Progenitor cell of endocrine pancreas (in vitro differentiated cells): ENCODE data around the gene GP5. TPM values are rescaled to one million over a fixed set of nuclear protein-coding genes. Genes with fewer than 3 reads are reported as not detected.

Experiments
- DNase-seq: peaks from one replicate; pipeline ENCODE4 v3.0.0; 2021; ENCODE audit warnings: low spot score; ENCODE audit not compliant: unreplicated experiment
- H3K27ac Mint-ChIP-seq: 2 replicates; pipeline ENCODE4 v1.8.0; 2021; ENCODE audit warnings: mild to moderate bottlenecking, moderate library complexity, mixed read lengths
- H3K27me3 Mint-ChIP-seq: 2 replicates; pipeline ENCODE4 v1.8.0; 2021; ENCODE audit warnings: mixed read lengths
- H3K36me3 Mint-ChIP-seq: 2 replicates; pipeline ENCODE4 v1.8.0; 2022; ENCODE audit warnings: mixed read lengths; ENCODE audit not compliant: insufficient read depth
- H3K4me1 Mint-ChIP-seq: 2 replicates; pipeline ENCODE4 v1.8.0; 2021; ENCODE audit warnings: low read depth, mixed read lengths
- H3K4me3 Mint-ChIP-seq: 2 replicates; pipeline ENCODE4 v1.8.0; 2021; ENCODE audit warnings: low read depth, mild to moderate bottlenecking, moderate library complexity, mixed read lengths
- H3K9me3 Mint-ChIP-seq: 2 replicates; pipeline ENCODE4 v1.8.0; 2021; ENCODE audit warnings: low read depth, mixed read lengths
- total RNA-seq: library from RNA; stranded (reverse); gene quantifications from 2 replicates; pipeline ENCODE4 v1.2.1, GENCODE V29; 2021
- TF ChIP-seq, protein P1 (sequence below): fragments of 200-600 bp; sonication (generic); IDR thresholded peaks from one replicate; pipeline ENCODE4 v1.5.0; 2021; ENCODE audit warnings: antibody characterized with exemption, mild to moderate bottlenecking; ENCODE audit not compliant: unreplicated experiment

Gene GP5
- total RNA-seq, 1 donor from 2014 or later, result 0.24 TPM

DNA sequence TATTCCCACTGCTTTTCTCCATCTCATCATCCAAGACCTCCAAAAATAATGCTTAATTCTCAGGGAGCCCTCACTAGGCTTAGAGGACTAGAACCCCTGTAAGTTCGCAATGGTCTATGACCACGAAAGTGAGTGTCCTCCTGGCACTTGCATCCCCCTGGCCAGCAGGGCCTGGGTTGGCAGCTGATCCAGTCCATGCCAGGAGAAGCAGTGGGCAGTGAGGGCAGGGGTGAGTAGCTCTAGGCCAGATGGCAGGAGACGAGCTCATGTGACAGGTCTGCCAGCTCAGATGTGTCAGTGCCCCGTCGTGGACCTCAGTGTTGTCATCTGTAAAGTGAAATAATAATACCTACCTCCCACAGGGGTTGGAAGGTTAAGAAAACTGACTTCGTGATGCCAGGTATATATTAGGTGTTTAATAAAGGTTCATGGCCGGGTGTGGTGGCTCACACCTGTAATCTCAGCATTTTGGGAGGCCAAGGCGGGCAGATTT, 11.1 kb downstream of the GP5 start:
- H3K4me1 Mint-ChIP-seq, result peaks cover 6% of the 10 kb centered on the region
- H3K36me3 Mint-ChIP-seq, result peaks cover 6% of the 10 kb centered on the region
- TF ChIP-seq, protein P1, sequence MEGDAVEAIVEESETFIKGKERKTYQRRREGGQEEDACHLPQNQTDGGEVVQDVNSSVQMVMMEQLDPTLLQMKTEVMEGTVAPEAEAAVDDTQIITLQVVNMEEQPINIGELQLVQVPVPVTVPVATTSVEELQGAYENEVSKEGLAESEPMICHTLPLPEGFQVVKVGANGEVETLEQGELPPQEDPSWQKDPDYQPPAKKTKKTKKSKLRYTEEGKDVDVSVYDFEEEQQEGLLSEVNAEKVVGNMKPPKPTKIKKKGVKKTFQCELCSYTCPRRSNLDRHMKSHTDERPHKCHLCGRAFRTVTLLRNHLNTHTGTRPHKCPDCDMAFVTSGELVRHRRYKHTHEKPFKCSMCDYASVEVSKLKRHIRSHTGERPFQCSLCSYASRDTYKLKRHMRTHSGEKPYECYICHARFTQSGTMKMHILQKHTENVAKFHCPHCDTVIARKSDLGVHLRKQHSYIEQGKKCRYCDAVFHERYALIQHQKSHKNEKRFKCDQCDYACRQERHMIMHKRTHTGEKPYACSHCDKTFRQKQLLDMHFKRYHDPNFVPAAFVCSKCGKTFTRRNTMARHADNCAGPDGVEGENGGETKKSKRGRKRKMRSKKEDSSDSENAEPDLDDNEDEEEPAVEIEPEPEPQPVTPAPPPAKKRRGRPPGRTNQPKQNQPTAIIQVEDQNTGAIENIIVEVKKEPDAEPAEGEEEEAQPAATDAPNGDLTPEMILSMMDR, result no peak
- peaks cover 18% of the 10 kb centered on the region for H3K9me3 Mint-ChIP-seq
- no peak overlapping the region for H3K27ac Mint-ChIP-seq
- DNase-seq, result no peak
- no peak overlapping the region for H3K4me3 Mint-ChIP-seq
- H3K27me3 Mint-ChIP-seq, result peaks cover 27% of the 10 kb centered on the region

GRCh38 chr3:194387276-194387675, 11.8 kb downstream of the GP5 start:
- no peak for DNase-seq
- Mint-ChIP-seq H3K4me1 (peaks cover 6% of the 10 kb centered on the region), H3K27me3 (peaks cover 32% of the 10 kb centered on the region), H3K4me3 (no peak overlapping the region), H3K9me3 (peaks cover 18% of the 10 kb centered on the region), H3K36me3 (peaks cover 6% of the 10 kb centered on the region), H3K27ac (no peak overlapping the region)
- TF ChIP-seq, protein P1, result no peak

GRCh38 chr3:194386648-194387047, 12.4 kb downstream of the GP5 start:
- TF ChIP-seq, protein P1, result no peak
- DNase-seq, result no peak
- Mint-ChIP-seq H3K36me3 (peaks cover 6% of the 10 kb centered on the region), H3K4me1 (peaks cover 6% of the 10 kb centered on the region), H3K4me3 (no peak overlapping the region), H3K9me3 (peaks cover 18% of the 10 kb centered on the region), H3K27ac (no peak overlapping the region), H3K27me3 (peaks cover 32% of the 10 kb centered on the region)

DNA sequence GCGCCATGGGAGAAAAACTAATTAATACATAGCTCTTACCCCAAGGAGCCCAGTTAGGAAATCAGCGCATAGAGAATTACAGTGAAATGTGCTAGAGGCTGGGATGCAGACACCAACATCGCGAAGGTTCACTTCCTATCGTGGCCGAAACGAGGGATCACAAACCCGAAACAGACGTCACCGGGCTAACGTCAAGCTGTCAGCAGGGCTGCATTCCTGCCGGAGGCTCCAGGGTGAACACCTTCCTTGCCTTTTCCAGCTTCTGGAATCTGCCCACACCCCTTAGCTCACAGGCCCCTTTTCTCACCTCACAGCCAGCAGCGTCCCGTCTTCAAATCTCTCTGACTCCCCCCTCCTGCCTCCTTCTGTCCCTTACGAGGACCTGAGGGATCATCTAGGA, 13.0 kb downstream of the GP5 start:
- TF ChIP-seq, protein P1, result no peak
- peaks cover 6% of the 10 kb centered on the region for H3K4me1 Mint-ChIP-seq
- H3K27me3 Mint-ChIP-seq, result peaks cover 34% of the 10 kb centered on the region
- H3K4me3 Mint-ChIP-seq, result no peak overlapping the region
- H3K36me3 Mint-ChIP-seq, result peaks cover 6% of the 10 kb centered on the region
- peaks cover 14% of the 10 kb centered on the region for H3K9me3 Mint-ChIP-seq
- DNase-seq, result no peak
- no peak overlapping the region for H3K27ac Mint-ChIP-seq

DNA sequence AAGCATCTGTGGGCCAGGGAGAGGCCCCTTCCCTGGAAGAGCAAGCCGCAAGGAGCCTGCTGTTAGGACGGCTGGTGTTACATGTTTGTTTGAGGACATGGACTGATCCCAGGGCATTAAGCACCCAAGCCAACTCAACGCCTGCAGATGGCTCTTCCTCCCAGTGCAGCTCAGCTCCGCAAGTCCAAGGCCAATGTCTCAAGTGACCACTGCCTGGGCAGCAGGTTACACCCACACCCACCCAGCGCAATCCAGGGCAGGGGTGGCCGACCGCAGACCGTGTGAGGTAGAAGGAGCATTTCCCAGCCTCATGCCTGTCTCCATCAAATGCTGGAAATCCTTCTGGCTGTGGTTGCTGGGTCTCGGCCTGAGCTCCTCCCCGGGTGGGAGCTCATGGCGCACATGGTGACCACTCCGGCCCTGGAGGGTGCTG, 14.5 kb downstream of the GP5 start:
- Mint-ChIP-seq H3K4me3 (no peak overlapping the region), H3K27me3 (peaks cover 31% of the 10 kb centered on the region), H3K4me1 (peaks cover 7% of the 10 kb centered on the region), H3K9me3 (no peaks in the 10 kb centered on the region), H3K36me3 (no peaks in the 10 kb centered on the region), H3K27ac (no peak overlapping the region)
- TF ChIP-seq, protein P1, result no peak
- no peak for DNase-seq
